GM23248 (cell line): ENCODE data around the gene NOP10. TPM values are rescaled to one million over a fixed set of nuclear protein-coding genes. Genes with fewer than 3 reads are reported as not detected.
A peak's percentile ranks its signal among the peaks of the same experiment; 100 is the strongest.

Experiments used
- DNase-seq: peaks from one replicate; pipeline ENCODE4 v3.0.0-alpha.2; 2015
- H2AFZ ChIP-seq: fragments of 200-600 bp; sonication (generic); 2 replicates; pipeline ENCODE4 v1.6.1; 2016; ENCODE audit warnings: antibody characterized with exemption
- H3F3A ChIP-seq: fragments of 200-600 bp; sonication (generic); 2 replicates; pipeline ENCODE4 v1.6.1; 2016; ENCODE audit warnings: mild to moderate bottlenecking, antibody characterized with exemption, mixed run types; ENCODE audit not compliant: insufficient read depth
- H3K27ac ChIP-seq: fragments of 200-600 bp; sonication (generic); 2 replicates; pipeline ENCODE4 v1.5.1; 2016; ENCODE audit warnings: mild to moderate bottlenecking
- H3K27me3 ChIP-seq: fragments of 200-600 bp; sonication (generic); replicated peaks from 2 replicates; pipeline ENCODE4 v1.6.1; 2016; ENCODE audit warnings: mild to moderate bottlenecking; ENCODE audit not compliant: insufficient read depth
- H3K36me3 ChIP-seq: fragments of 200-600 bp; sonication (generic); 2 replicates; pipeline ENCODE4 v1.6.1; 2016; ENCODE audit warnings: low read depth, mild to moderate bottlenecking
- H3K4me1 ChIP-seq: fragments of 200-600 bp; sonication (generic); 2 replicates; pipeline ENCODE4 v1.6.1; 2016; ENCODE audit warnings: mild to moderate bottlenecking; ENCODE audit not compliant: insufficient read depth
- H3K4me2 ChIP-seq: fragments of 200-600 bp; sonication (generic); one replicate; pipeline ENCODE4 v1.6.1; 2016; ENCODE audit warnings: mild to moderate bottlenecking; ENCODE audit not compliant: unreplicated experiment
- H3K4me3 ChIP-seq: fragments of 200-600 bp; sonication (generic); 2 replicates; pipeline ENCODE4 v1.5.1; 2016; ENCODE audit warnings: mild to moderate bottlenecking
- H3K79me2 ChIP-seq: fragments of 200-600 bp; sonication (generic); 2 replicates; pipeline ENCODE4 v1.6.1; 2016; ENCODE audit warnings: mild to moderate bottlenecking; ENCODE audit not compliant: insufficient read depth
- H3K9ac ChIP-seq: fragments of 200-600 bp; sonication (generic); 2 replicates; pipeline ENCODE4 v1.6.1; 2016; ENCODE audit warnings: mild to moderate bottlenecking
- H3K9me2 ChIP-seq: fragments of 200-600 bp; sonication (generic); 2 replicates; pipeline ENCODE4 v1.6.1; 2016; ENCODE audit warnings: mixed run types, mild to moderate bottlenecking, moderate library complexity; ENCODE audit not compliant: insufficient read depth
- H3K9me3 ChIP-seq: fragments of 200-600 bp; sonication (generic); one replicate; pipeline ENCODE4 v1.6.1; 2017; ENCODE audit warnings: low read depth
- H4K20me1 ChIP-seq: fragments of 200-600 bp; sonication (generic); 2 replicates; pipeline ENCODE4 v1.6.0; 2016; ENCODE audit not compliant: insufficient read depth
- EZH2 ChIP-seq: fragments of 200-600 bp; sonication (generic); IDR thresholded peaks from 2 replicates; pipeline ENCODE4 v1.6.1; 2018; ENCODE audit warnings: antibody characterized with exemption, mild to moderate bottlenecking; ENCODE audit not compliant: insufficient read depth, poor library complexity, severe bottlenecking
- EZH2phosphoT487 ChIP-seq: fragments of 200-600 bp; sonication (generic); IDR thresholded peaks from 2 replicates; pipeline ENCODE4 v1.6.1; 2018; ENCODE audit warnings: antibody characterized with exemption, moderate library complexity, mild to moderate bottlenecking, low read depth; ENCODE audit not compliant: insufficient read depth
- WGBS, 2 experiments: methylation state at CpG; one replicate each; pipeline ENCODE4 v1.1.6; 2015 to 2017; ENCODE audit warnings: low lambda C conversion rate in 2 of 2, low coverage in 1 of 2; ENCODE audit errors: missing lambda C conversion rate in 2 of 2; 5-methylcytosine and 5-hydroxymethylcytosine counted together
- in situ Hi-C: fragments of 300-500 bp; cut with MboI; formaldehyde crosslinking; loops from 2 replicates; pipeline ENCODE4 v1.15.0; 2020
- polyA plus RNA-seq: library from polyadenylated mRNA; unstranded; fragments of >200 nt; fragmentation: Nextera tagmentation; extraction: Ambion mirVana; gene quantifications from 2 replicates; pipeline ENCODE4 v1.2.1, GENCODE V29; 2016
- total RNA-seq: library from RNA; depleted of rRNA; stranded (reverse); fragments of >200 nt; shearing (Covaris generic); gene quantifications from 2 replicates; pipeline ENCODE4 v1.2.3, GENCODE V29; 2014

The NOP10 gene
- total and polyA plus RNA-seq, 2 experiments from 2014 or later = 208 to 425 TPM

DNA sequence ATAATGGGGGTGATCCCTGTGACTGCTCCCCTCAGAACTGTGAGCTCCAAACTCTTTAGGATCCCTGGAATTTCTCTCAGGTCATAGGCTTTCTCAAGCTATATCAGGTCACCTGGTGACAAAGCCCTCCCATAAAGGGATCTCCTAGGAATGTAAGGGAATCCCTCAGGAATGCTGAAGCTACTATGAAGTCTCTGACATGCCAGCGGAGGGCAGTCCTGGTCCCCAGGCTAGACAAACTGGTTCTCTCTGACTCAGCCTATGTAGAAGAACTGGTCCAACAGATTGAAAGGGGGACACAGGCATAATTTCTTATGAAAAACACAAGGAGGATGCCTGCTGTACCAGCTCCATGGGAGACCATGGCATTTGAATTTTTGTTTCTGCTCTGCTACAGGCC is 17.4 kb upstream of the NOP10 start:
- DNase-seq = no peak
- H3K4me2 ChIP-seq = no peak overlapping the region
- TF ChIP-seq EZH2phosphoT487 = no peak
- no peak for TF ChIP-seq EZH2
- H4K20me1 ChIP-seq = no peaks in the 10 kb centered on the region
- in situ Hi-C loops = loop anchor here (25.0 kb wide), 3 partner anchors 152 to 248 kb away; partner anchors contain the start of genes EMC7, GOLGA8B and PGBD4
- H3K9me2 ChIP-seq = no peaks in the 10 kb centered on the region
- no peak overlapping the region for H2AFZ ChIP-seq
- H3K36me3 ChIP-seq = no peaks in the 10 kb centered on the region
- H3K4me3 ChIP-seq = no peak overlapping the region
- no peaks in the 10 kb centered on the region for H3K27me3 ChIP-seq
- H3K9ac ChIP-seq = no peak overlapping the region
- H3F3A ChIP-seq = no peaks in the 10 kb centered on the region
- H3K4me1 ChIP-seq = no peaks in the 10 kb centered on the region
- H3K27ac ChIP-seq = no peak overlapping the region
- no peaks in the 10 kb centered on the region for H3K9me3 ChIP-seq
- WGBS, 2 experiments = 56 to 78% methylated on average over 1 of the region's 1 CpG
- H3K79me2 ChIP-seq = peaks cover 6% of the 10 kb centered on the region

DNA sequence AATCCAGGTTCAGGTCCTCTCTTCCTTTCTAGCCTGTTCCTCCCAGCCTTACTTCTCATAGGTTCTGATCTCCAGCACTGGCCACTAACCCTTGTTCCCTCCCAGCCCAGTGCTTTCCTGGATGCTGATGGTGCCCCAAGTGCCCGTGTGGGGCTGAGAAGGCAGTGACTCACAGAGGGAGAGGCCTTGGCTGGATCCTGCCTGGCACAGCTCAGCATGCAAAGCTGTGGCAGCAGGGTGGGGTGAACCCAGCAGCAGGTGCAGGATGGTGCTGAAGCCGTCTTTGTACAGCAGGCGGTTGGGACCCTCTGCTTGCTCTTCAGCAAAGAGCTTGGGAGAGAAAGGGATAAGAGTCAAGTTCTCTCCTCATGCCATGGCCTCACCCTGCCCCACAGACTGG is 16.5 kb upstream of the NOP10 start:
- no peak overlapping the region for H3K4me3 ChIP-seq
- H4K20me1 ChIP-seq = no peaks in the 10 kb centered on the region
- DNase-seq = peak; percentile 27
- H3K4me2 ChIP-seq = no peak overlapping the region
- no peak for TF ChIP-seq EZH2
- TF ChIP-seq EZH2phosphoT487 = no peak
- H3K79me2 ChIP-seq = no peaks in the 10 kb centered on the region
- H3K36me3 ChIP-seq = no peaks in the 10 kb centered on the region
- no peak overlapping the region for H3K27ac ChIP-seq
- H3K27me3 ChIP-seq = no peaks in the 10 kb centered on the region
- in situ Hi-C loops = loop anchor here (25.0 kb wide), 3 partner anchors 153 to 247 kb away; partner anchors contain the start of genes EMC7, GOLGA8B and PGBD4
- H3K4me1 ChIP-seq = no peaks in the 10 kb centered on the region
- H2AFZ ChIP-seq = no peak overlapping the region
- no peaks in the 10 kb centered on the region for H3K9me3 ChIP-seq
- no peaks in the 10 kb centered on the region for H3K9me2 ChIP-seq
- H3F3A ChIP-seq = no peaks in the 10 kb centered on the region
- no peak overlapping the region for H3K9ac ChIP-seq
- WGBS, 2 experiments = 61 to 67% methylated on average over 3 of the region's 3 CpGs

DNA sequence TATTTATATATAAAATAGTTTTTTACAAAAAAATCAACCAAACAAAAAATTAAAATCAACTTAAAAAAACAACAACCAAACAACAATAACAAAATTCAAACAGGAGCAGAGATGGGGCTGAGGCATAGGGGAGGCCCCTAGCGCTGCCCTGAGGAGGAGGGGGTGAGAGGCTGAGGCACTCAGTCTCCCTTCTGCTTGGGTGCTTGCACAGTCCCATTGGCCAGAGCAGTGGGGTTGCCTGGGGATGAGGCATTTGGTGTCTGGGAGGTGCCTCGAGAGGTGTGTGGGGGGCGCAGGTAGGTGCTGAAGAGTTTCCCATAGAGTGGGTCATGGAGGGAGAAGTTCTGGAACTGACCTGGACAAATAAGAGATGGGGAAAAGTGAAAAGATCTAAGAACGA is 16.0 kb upstream of the NOP10 start:
- TF ChIP-seq EZH2 (no peak), EZH2phosphoT487 (no peak)
- no peak overlapping the region for H3K4me3 ChIP-seq
- no peak overlapping the region for H3K27ac ChIP-seq
- no peaks in the 10 kb centered on the region for H3K27me3 ChIP-seq
- H3K4me2 ChIP-seq = no peak overlapping the region
- DNase-seq = no peak
- no peak overlapping the region for H2AFZ ChIP-seq
- in situ Hi-C loops = loop anchor here (25.0 kb wide), 3 partner anchors 153 to 247 kb away; partner anchors contain the start of genes EMC7, GOLGA8B and PGBD4
- H3K9me3 ChIP-seq = no peaks in the 10 kb centered on the region
- H3K9me2 ChIP-seq = no peaks in the 10 kb centered on the region
- no peaks in the 10 kb centered on the region for H3K79me2 ChIP-seq
- H4K20me1 ChIP-seq = no peaks in the 10 kb centered on the region
- no peaks in the 10 kb centered on the region for H3F3A ChIP-seq
- 96 to 100% methylated on average over 4 of the region's 4 CpGs for WGBS, 2 experiments
- H3K4me1 ChIP-seq = no peaks in the 10 kb centered on the region
- H3K9ac ChIP-seq = no peak overlapping the region
- H3K36me3 ChIP-seq = no peaks in the 10 kb centered on the region

DNA sequence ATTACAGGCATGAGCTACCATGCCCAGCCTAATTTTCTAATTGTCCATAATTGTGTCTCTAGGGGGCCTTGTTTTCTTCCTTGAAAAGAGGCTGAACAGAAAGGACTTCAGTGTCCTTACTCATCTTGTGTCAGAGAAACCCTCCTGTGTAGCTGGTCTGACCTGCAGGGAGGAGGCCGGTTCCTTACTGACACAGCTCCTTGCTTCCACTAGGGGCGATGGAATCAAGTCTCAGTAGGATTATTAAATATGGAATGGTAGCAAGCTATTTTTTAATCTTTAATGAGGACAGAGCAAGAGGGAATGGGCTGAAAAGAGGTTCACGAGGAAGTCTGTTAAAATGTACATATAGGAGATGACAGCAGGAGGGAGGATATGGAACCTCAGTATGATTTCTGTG is 15.4 kb upstream of the NOP10 start:
- whole genome bisulfite sequencing, 2 experiments = 93 to 97% methylated on average over 3 of the region's 3 CpGs
- H3K4me2 ChIP-seq = no peak overlapping the region
- H3K27me3 ChIP-seq = no peaks in the 10 kb centered on the region
- DNase-seq = peak; percentile 24
- no peak overlapping the region for H2AFZ ChIP-seq
- H3K4me1 ChIP-seq = no peaks in the 10 kb centered on the region
- H3K9me3 ChIP-seq = no peaks in the 10 kb centered on the region
- H3K4me3 ChIP-seq = no peak overlapping the region
- no peaks in the 10 kb centered on the region for H3K36me3 ChIP-seq
- no peak for TF ChIP-seq EZH2phosphoT487
- TF ChIP-seq EZH2 = no peak
- no peak overlapping the region for H3K9ac ChIP-seq
- no peaks in the 10 kb centered on the region for H3F3A ChIP-seq
- H4K20me1 ChIP-seq = no peaks in the 10 kb centered on the region
- H3K79me2 ChIP-seq = no peaks in the 10 kb centered on the region
- no peak overlapping the region for H3K27ac ChIP-seq
- H3K9me2 ChIP-seq = no peaks in the 10 kb centered on the region
- in situ Hi-C loops = loop anchor here (25.0 kb wide), 3 partner anchors 154 to 246 kb away; partner anchors contain the start of genes EMC7, GOLGA8B and PGBD4
